Osteoblast (primary cell): ENCODE measurements around the gene RUVBL1. TPM values are rescaled to one million over a fixed set of nuclear protein-coding genes. Genes with fewer than 3 reads are reported as not detected.

Experiments used
- DNase-seq: peaks from one replicate; pipeline ENCODE4 v3.0.0; 2011; ENCODE audit warnings: low spot score, mixed read lengths; ENCODE audit not compliant: insufficient read length; ENCODE audit errors: missing footprints
- H2AFZ ChIP-seq: 2 replicates; pipeline ENCODE4 v1.6.0; 2011; ENCODE audit warnings: mild to moderate bottlenecking, low read length
- H3K27ac ChIP-seq: 2 replicates; pipeline ENCODE4 v1.5.1; 2011; ENCODE audit warnings: mild to moderate bottlenecking, low read depth, low read length, moderate library complexity
- H3K27me3 ChIP-seq: 2 replicates; pipeline ENCODE4 v1.6.0; 2012; ENCODE audit warnings: mild to moderate bottlenecking, control low read depth, inconsistent platforms, low read length, moderate library complexity; ENCODE audit not compliant: insufficient read depth
- H3K36me3 ChIP-seq: 2 replicates; pipeline ENCODE4 v1.5.1; 2011; ENCODE audit warnings: mild to moderate bottlenecking, low read length, control low read depth, moderate library complexity; ENCODE audit not compliant: insufficient read depth
- H3K4me1 ChIP-seq: 2 replicates; pipeline ENCODE4 v1.5.1; 2011; ENCODE audit warnings: mild to moderate bottlenecking, low read length, control low read depth, moderate library complexity; ENCODE audit not compliant: insufficient read depth
- H3K4me2 ChIP-seq: 2 replicates; pipeline ENCODE4 v1.6.0; 2011; ENCODE audit warnings: mild to moderate bottlenecking, low read length; ENCODE audit not compliant: insufficient read depth
- H3K4me3 ChIP-seq: fragments of 200-600 bp; sonication (generic); 3 replicates; pipeline ENCODE4 v1.5.1; 2012; ENCODE audit warnings: mild to moderate bottlenecking, low read length, inconsistent platforms; ENCODE audit not compliant: insufficient read depth
- H3K79me2 ChIP-seq: 2 replicates; pipeline ENCODE4 v1.6.0; 2012; ENCODE audit warnings: mild to moderate bottlenecking, low read length, control low read depth, inconsistent platforms; ENCODE audit not compliant: insufficient read depth
- H3K9me3 ChIP-seq: 2 replicates; pipeline ENCODE4 v1.5.1; 2011; ENCODE audit warnings: low read depth, low read length, control low read depth
- H4K20me1 ChIP-seq: 2 replicates; pipeline ENCODE4 v1.6.0; 2012; ENCODE audit warnings: mild to moderate bottlenecking, low read length, control low read depth; ENCODE audit not compliant: insufficient read depth
- CTCF ChIP-seq: IDR thresholded peaks from 2 replicates; pipeline ENCODE4 v1.5.1; 2011; ENCODE audit warnings: mild to moderate bottlenecking, low read depth, low read length, moderate library complexity; ENCODE audit errors: extremely low read depth
- total RNA-seq: library from RNA; depleted of rRNA; stranded (reverse); fragments of >200 nt; gene quantifications from 2 replicates; pipeline ENCODE4 v1.2.3, GENCODE V29; 2012

RUVBL1 gene
- total RNA-seq, 1 donor = 41.6 TPM

- H3K36me3 ChIP-seq = peaks cover 13% of the 10 kb centered on the region
- no peak for TF ChIP-seq CTCF
- no peak overlapping the region for H2AFZ ChIP-seq
- H3K9me3 ChIP-seq = no peaks in the 10 kb centered on the region
- H3K4me2 ChIP-seq = no peak overlapping the region
- H3K4me1 ChIP-seq = no peaks in the 10 kb centered on the region
- peaks cover 3% of the 10 kb centered on the region for H3K79me2 ChIP-seq
- no peak overlapping the region for H3K4me3 ChIP-seq
- no peaks in the 10 kb centered on the region for H3K27me3 ChIP-seq
- H4K20me1 ChIP-seq = no peaks in the 10 kb centered on the region
- no peak overlapping the region for H3K27ac ChIP-seq
- DNase-seq = no peak
Observed at GRCh38 chr3:128089135-128089534, 34.5 kb downstream of the RUVBL1 start.

- TF ChIP-seq CTCF = no peak
- Histone ChIP-seq H3K4me2 (no peak overlapping the region), H3K27ac (no peak overlapping the region), H3K4me1 (peaks cover 26% of the 10 kb centered on the region), H3K27me3 (no peaks in the 10 kb centered on the region), H3K9me3 (no peaks in the 10 kb centered on the region), H3K79me2 (no peaks in the 10 kb centered on the region), H4K20me1 (peaks cover 11% of the 10 kb centered on the region), H3K36me3 (peaks cover 21% of the 10 kb centered on the region), H3K4me3 (no peak overlapping the region), H2AFZ (no peak overlapping the region)
- no peak for DNase-seq
Observed at GRCh38 chr3:128084675-128085021, 39.0 kb downstream of the RUVBL1 start.

- no peak for DNase-seq
Observed at GRCh38 chr3:128083980-128084674, 39.5 kb downstream of the RUVBL1 start.

GRCh38 chr3:128083396-128083795 lies 40.2 kb downstream of the RUVBL1 start:
- peak; percentile 51 for DNase-seq
- peaks cover 28% of the 10 kb centered on the region for H3K4me1 ChIP-seq
- H3K79me2 ChIP-seq = no peaks in the 10 kb centered on the region
- H3K27me3 ChIP-seq = no peaks in the 10 kb centered on the region
- H3K9me3 ChIP-seq = no peaks in the 10 kb centered on the region
- H3K36me3 ChIP-seq = peaks cover 31% of the 10 kb centered on the region
- no peak for TF ChIP-seq CTCF
- H3K27ac ChIP-seq = no peak overlapping the region
- H3K4me2 ChIP-seq = no peak overlapping the region
- no peak overlapping the region for H2AFZ ChIP-seq
- H4K20me1 ChIP-seq = peaks cover 16% of the 10 kb centered on the region
- H3K4me3 ChIP-seq = no peak overlapping the region

More at GRCh38 chr3:128083980-128084674, 39.5 kb downstream of the RUVBL1 start:
- H3K36me3 ChIP-seq = peaks cover 26% of the 10 kb centered on the region
- H3K27me3 ChIP-seq = no peaks in the 10 kb centered on the region
- no peaks in the 10 kb centered on the region for H3K9me3 ChIP-seq
- H3K27ac ChIP-seq = no peak overlapping the region
- no peak overlapping the region for H3K4me3 ChIP-seq
- H3K4me1 ChIP-seq = peaks cover 28% of the 10 kb centered on the region
- peaks cover 16% of the 10 kb centered on the region for H4K20me1 ChIP-seq
- no peak overlapping the region for H3K4me2 ChIP-seq
- no peaks in the 10 kb centered on the region for H3K79me2 ChIP-seq
- TF ChIP-seq CTCF = no peak
- no peak overlapping the region for H2AFZ ChIP-seq
